Raji (cell line): ENCODE results near the gene ZNF143.

ENCODE experiments used
- POLR2A ChIP-seq: IDR thresholded peaks from 2 replicates; pipeline ENCODE4 v1.6.1; 2011; ENCODE audit warnings: low read depth, low read length, control low read depth; ENCODE audit not compliant: insufficient read depth

ZNF143 gene

GRCh38 chr11:9575260-9576240, 114.7 kb downstream of the ZNF143 start:
- no peak; the same call in 1 of the 2 replicates for TF ChIP-seq POLR2A

DNA sequence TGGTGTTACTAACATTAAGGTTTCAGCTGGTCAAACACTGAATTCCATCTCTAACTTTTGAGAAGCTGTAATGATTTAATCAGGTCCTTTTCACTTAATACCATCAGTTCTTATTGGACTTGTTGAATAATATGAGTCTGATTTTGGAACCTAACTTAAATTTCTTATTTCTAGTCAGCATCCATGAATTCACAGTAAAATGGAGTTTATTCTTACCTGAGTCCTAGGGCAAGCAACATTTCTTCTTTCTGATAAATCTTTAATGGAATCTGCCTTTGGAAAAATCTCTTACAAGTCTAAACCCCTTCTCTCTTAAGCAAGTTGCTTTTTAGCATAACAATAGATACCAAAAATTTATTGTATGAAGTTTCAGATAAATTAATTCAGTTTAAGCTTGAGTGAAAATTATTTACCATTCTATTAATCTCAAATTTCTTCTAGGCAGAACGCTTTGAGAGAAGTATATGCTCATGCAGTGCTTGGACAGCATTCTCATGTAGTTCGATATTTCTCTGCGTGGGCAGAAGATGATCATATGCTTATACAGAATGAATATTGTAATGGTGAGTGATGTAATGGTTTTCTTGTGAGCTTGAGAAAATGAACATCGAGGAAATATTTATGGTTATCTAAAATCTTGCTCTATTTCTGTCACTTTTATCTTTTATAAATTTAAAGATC, 116.0 kb downstream of the ZNF143 start:
- no peak for TF ChIP-seq POLR2A

- TF ChIP-seq POLR2A = no peak
Observed at GRCh38 chr11:9577556-9577955, 116.7 kb downstream of the ZNF143 start.
